IMR-90 (cell line): Measurements from ENCODE around the gene KANSL1L. TPM values are rescaled to one million over a fixed set of nuclear protein-coding genes. Genes with fewer than 3 reads are reported as not detected.

Source experiments
- ATAC-seq: fragments of 200-7000 bp; cut with Tn5 transposase; 2 replicates; pipeline ENCODE4 v1.9.1; 2020; ENCODE audit warnings: low read depth, mild to moderate bottlenecking, moderate library complexity
- BruUV-seq: library from RNA; stranded (reverse); fragments of 400-500 nt; replicated peaks from 2 replicates; lab custom pipeline; 2021; lab: Mats Ljungman, UMichigan
- CTCF ChIA-PET: fragments of 300-600 bp; formaldehyde crosslinking; extraction: SDS; loops from one replicate; lab custom pipeline; 2021; ENCODE audit warnings: antibody characterized with exemption; lab: Yijun Ruan, JAX
- POLR2A ChIA-PET: fragments of 300-600 bp; sonication (Branson Sonifier 250); formaldehyde crosslinking; loops from one replicate; lab custom pipeline; 2022; ENCODE audit warnings: antibody characterized with exemption; ENCODE audit not compliant: unreplicated experiment; lab: Charles Lee
- DNase-seq: peaks from one replicate; pipeline ENCODE4 v3.0.0; 2013
- H2AFZ ChIP-seq: replicated peaks from 2 replicates; pipeline ENCODE3; 2013; ENCODE audit warnings: low read length, mild to moderate bottlenecking; ENCODE audit not compliant: poor library complexity
- H2AK5ac ChIP-seq: 2 replicates; pipeline ENCODE4 v1.6.1; 2013; ENCODE audit warnings: low read depth, low read length, inconsistent platforms
- H2AK9ac ChIP-seq: replicated peaks from 2 replicates; pipeline ENCODE3; 2013; ENCODE audit warnings: mild to moderate bottlenecking, low read depth, low read length, moderate library complexity; ENCODE audit not compliant: poor library complexity
- H2BK120ac ChIP-seq: 2 replicates; pipeline ENCODE4 v1.6.1; 2013; ENCODE audit warnings: low read depth, low read length, inconsistent platforms
- H2BK15ac ChIP-seq: 3 replicates; pipeline ENCODE4 v1.6.1; 2013; ENCODE audit warnings: low read depth, low read length, inconsistent platforms
- H2BK20ac ChIP-seq: 2 replicates; pipeline ENCODE4 v1.6.1; 2013; ENCODE audit warnings: low read depth, mild to moderate bottlenecking, inconsistent platforms, low read length, moderate library complexity
- H2BK5ac ChIP-seq: 2 replicates; pipeline ENCODE4 v1.6.1; 2013; ENCODE audit warnings: mild to moderate bottlenecking, low read depth, low read length, inconsistent platforms; ENCODE audit not compliant: poor library complexity, severe bottlenecking
- H3K14ac ChIP-seq: replicated peaks from 2 replicates; pipeline ENCODE4 v1.6.1; 2013; ENCODE audit warnings: low read depth, low read length, inconsistent platforms
- H3K18ac ChIP-seq: 2 replicates; pipeline ENCODE4 v1.6.1; 2013; ENCODE audit warnings: low read depth, low read length, control low read depth
- H3K23ac ChIP-seq: 2 replicates; pipeline ENCODE4 v1.6.1; 2013; ENCODE audit warnings: low read depth, low read length, inconsistent platforms
- H3K27ac ChIP-seq: 2 replicates; pipeline ENCODE4 v1.5.1; 2013; ENCODE audit warnings: mild to moderate bottlenecking, control low read depth, low read length; ENCODE audit not compliant: insufficient read depth
- H3K27me3 ChIP-seq: 2 replicates; pipeline ENCODE4 v1.6.1; 2013; ENCODE audit warnings: low read length; ENCODE audit not compliant: control insufficient read depth, insufficient read depth
- H3K36me3 ChIP-seq: 2 replicates; pipeline ENCODE4 v1.6.1; 2013; ENCODE audit warnings: low read length, mixed read lengths; ENCODE audit not compliant: control insufficient read depth, insufficient read depth
- H3K4ac ChIP-seq: 2 replicates; pipeline ENCODE4 v1.6.1; 2013; ENCODE audit warnings: low read depth, low read length, inconsistent platforms
- H3K4me1 ChIP-seq: 2 replicates; pipeline ENCODE4 v1.6.1; 2013; ENCODE audit warnings: low read length, mixed read lengths; ENCODE audit not compliant: control insufficient read depth, insufficient read depth
- H3K4me2 ChIP-seq: 2 replicates; pipeline ENCODE4 v1.6.1; 2013; ENCODE audit warnings: low read depth, mild to moderate bottlenecking, control low read depth, low read length, moderate library complexity
- H3K4me3 ChIP-seq: 2 replicates; pipeline ENCODE4 v1.5.1; 2013; ENCODE audit warnings: low read depth, mild to moderate bottlenecking, control low read depth, low read length, moderate library complexity; ENCODE audit not compliant: insufficient read depth
- H3K56ac ChIP-seq: 2 replicates; pipeline ENCODE4 v1.6.1; 2013; ENCODE audit warnings: low read length, inconsistent platforms; ENCODE audit not compliant: insufficient read depth; ENCODE audit errors: extremely low read depth
- H3K79me1 ChIP-seq, 2 experiments: 2 replicates each; pipeline ENCODE4 v1.6.1; 2013; ENCODE audit warnings: low read length in 2 of 2, inconsistent platforms in 1 of 2, low read depth in 1 of 2
- H3K9ac ChIP-seq: 2 replicates; pipeline ENCODE4 v1.6.1; 2013; ENCODE audit warnings: low read depth, low read length, control low read depth
- H3K9me1 ChIP-seq: 2 replicates; pipeline ENCODE4 v1.6.1; 2013; ENCODE audit warnings: low read length, inconsistent platforms; ENCODE audit not compliant: insufficient read depth
- H3K9me3 ChIP-seq: 2 replicates; pipeline ENCODE4 v1.6.1; 2013; ENCODE audit warnings: low read length; ENCODE audit not compliant: control insufficient read depth, insufficient read depth
- H4K20me1 ChIP-seq: 2 replicates; pipeline ENCODE4 v1.6.1; 2013; ENCODE audit warnings: low read length, inconsistent platforms; ENCODE audit not compliant: insufficient read depth
- H4K5ac ChIP-seq: 2 replicates; pipeline ENCODE4 v1.6.1; 2013; ENCODE audit warnings: mild to moderate bottlenecking, low read depth, low read length, control low read depth
- H4K8ac ChIP-seq, 2 experiments: 2 replicates each; pipeline ENCODE4 v1.6.1; 2013; ENCODE audit warnings: low read depth in 2 of 2, low read length in 2 of 2, control low read depth in 1 of 2, inconsistent platforms in 1 of 2
- H4K91ac ChIP-seq: 2 replicates; pipeline ENCODE4 v1.6.1; 2013; ENCODE audit warnings: low read depth, low read length, inconsistent platforms; ENCODE audit not compliant: insufficient read depth
- CEBPB ChIP-seq: IDR thresholded peaks from 2 replicates; pipeline ENCODE4 v1.6.1; 2012; ENCODE audit warnings: low read depth, low read length, improper control_type of control experiment
- CHD1 ChIP-seq: IDR thresholded peaks from 2 replicates; pipeline ENCODE4 v1.6.1; 2012; ENCODE audit warnings: low read depth, low read length, improper control_type of control experiment
- ELK1 ChIP-seq: fragments of 150-350 bp; IDR thresholded peaks from 2 replicates; pipeline ENCODE4 v1.6.1; 2016; ENCODE audit warnings: low read depth, mild to moderate bottlenecking, low read length, moderate library complexity, borderline replicate concordance
- FOS ChIP-seq: fragments of 150-350 bp; IDR thresholded peaks from 2 replicates; pipeline ENCODE4 v1.6.1; 2016; ENCODE audit warnings: low read depth, low read length
- MAZ ChIP-seq: IDR thresholded peaks from 2 replicates; pipeline ENCODE4 v1.6.1; 2012; ENCODE audit warnings: low read depth, mild to moderate bottlenecking, low read length, improper control_type of control experiment, moderate library complexity, borderline replicate concordance
- RFX5 ChIP-seq: IDR thresholded peaks from 2 replicates; pipeline ENCODE4 v1.8.0; 2012; ENCODE audit warnings: low read depth, mild to moderate bottlenecking, low read length, moderate library complexity
- USF2 ChIP-seq: fragments of 150-350 bp; IDR thresholded peaks from 2 replicates; pipeline ENCODE4 v1.6.1; 2017; ENCODE audit warnings: mild to moderate bottlenecking, antibody characterized with exemption, low read length, low read depth
- WGBS, 2 experiments: methylation state at CpG; one replicate each; pipeline versions ENCODE4 v1.1.5 to v1.1.7; 2013; ENCODE audit warnings: missing lambda C conversion rate in 2 of 2; ENCODE audit not compliant: insufficient read length in 1 of 2; ENCODE audit errors: extremely low coverage in 2 of 2; 5-methylcytosine and 5-hydroxymethylcytosine counted together
- dilution Hi-C: fragments of 300-500 bp; cut with HindIII; formaldehyde crosslinking; loops from one replicate; pipeline ENCODE4 v1.14.3; 2018; ENCODE audit warnings: low sequenced_read_pairs; ENCODE audit not compliant: unreplicated experiment
- in situ Hi-C: fragments of 300-500 bp; cut with MboI; formaldehyde crosslinking; loops from 3 replicates; pipeline ENCODE4 v1.14.3; 2019; ENCODE audit warnings: low sequenced_read_pairs, inconsistent platforms, mixed read lengths
- intact Hi-C: fragments of 100-400 bp; cut with micrococcal nuclease; formaldehyde crosslinking; loops from 2 replicates; pipeline ENCODE4 v1.10.0; 2022
- polyA plus RNA-seq, 3 experiments: library from polyadenylated mRNA; depleted of rRNA; stranded (reverse); fragments of >200 nt; gene quantifications; 2 replicates each; pipeline ENCODE4 v1.2.3, GENCODE V29; 2012; ENCODE audit warnings: low replicate concordance in 1 of 3
- total RNA-seq: library from RNA; depleted of rRNA; stranded (reverse); fragments of >200 nt; gene quantifications from 2 replicates; pipeline ENCODE4 v1.2.3, GENCODE V29; 2012

Gene KANSL1L
- total and polyA plus RNA-seq, 2 of the 4 experiments (the other 2 are of a cell fraction), result 3.1 to 7.2 TPM

DNA sequence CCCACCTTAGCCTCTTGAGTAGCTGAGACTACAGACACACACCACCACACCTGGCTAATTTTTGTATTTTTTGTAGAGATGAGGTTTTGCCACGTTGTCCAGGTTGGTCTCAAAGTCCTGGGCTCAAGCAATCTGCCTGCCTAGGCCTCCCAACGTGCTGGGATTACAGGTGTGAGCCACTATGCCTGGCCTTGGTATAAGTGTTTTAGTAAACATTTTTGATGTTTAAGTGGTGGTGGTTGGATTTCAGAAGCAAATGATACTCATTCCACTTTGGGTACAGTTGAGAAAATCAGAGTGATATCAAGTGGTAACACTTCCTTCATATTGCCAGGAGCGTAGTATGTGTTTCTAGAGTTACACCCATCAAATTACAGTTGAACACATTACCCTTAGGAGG is 28.6 kb upstream of the KANSL1L start:
- dilution Hi-C loops (no loop called here), in situ Hi-C loops (loop anchor here (5.0 to 25.0 kb wide), 2 partner anchors 223 to 863 kb away; no protein-coding TSS in a partner anchor), intact Hi-C loops (loop anchor here (1.0 to 5.0 kb wide), 4 partner anchors 223 to 1803 kb away; partner anchors contain the start of gene MAP2)
- H2BK15ac ChIP-seq, result no peak overlapping the region
- H3K36me3 ChIP-seq, result no peaks in the 10 kb centered on the region
- no peaks in the 10 kb centered on the region for H3K9me3 ChIP-seq
- H3K27me3 ChIP-seq, result peaks cover 3% of the 10 kb centered on the region
- ChIA-PET POLR2A (no interaction called here), CTCF (interaction anchor here (0.6 to 1.8 kb wide), 2 partner anchors 223 to 254 kb away, joined by 3 to 12 read pairs; no protein-coding TSS in a partner anchor)
- no peak overlapping the region for H3K4ac ChIP-seq
- no TSS peak for BruUV-seq
- no peaks in the 10 kb centered on the region for H4K20me1 ChIP-seq
- H3K56ac ChIP-seq, result no peak overlapping the region
- no peaks in the 10 kb centered on the region for H3K4me1 ChIP-seq
- H3K23ac ChIP-seq, result no peak overlapping the region
- no peak overlapping the region for H3K27ac ChIP-seq
- no peak overlapping the region for H3K9ac ChIP-seq
- H4K5ac ChIP-seq, result no peak overlapping the region
- ATAC-seq (no peak), DNase-seq (no peak)
- no peak overlapping the region for H4K8ac ChIP-seq
- 20% methylated on average over 1 of the region's 3 CpGs; no CpG with 5 or more reads in 1 of the 2 experiments for WGBS, 2 experiments
- no peak overlapping the region for H2AK9ac ChIP-seq
- no peak overlapping the region for H2AFZ ChIP-seq
- no peaks in the 10 kb centered on the region for H3K9me1 ChIP-seq
- TF ChIP-seq USF2 (no peak), CHD1 (no peak), FOS (no peak), ELK1 (no peak), CEBPB (no peak), RFX5 (no peak), MAZ (no peak)
- H2BK20ac ChIP-seq, result no peak overlapping the region
- H4K91ac ChIP-seq, result no peak overlapping the region
- H3K14ac ChIP-seq, result no peak overlapping the region
- no peak overlapping the region for H3K4me3 ChIP-seq
- H3K18ac ChIP-seq, result no peak overlapping the region
- no peak overlapping the region for H2BK5ac ChIP-seq
- no peak overlapping the region for H3K4me2 ChIP-seq
- no peak overlapping the region for H2AK5ac ChIP-seq
- H2BK120ac ChIP-seq, result no peak overlapping the region
- H3K79me1 ChIP-seq, result no peaks in the 10 kb centered on the region
